Transverse colon (tissue), 4 donors: Measurements from ENCODE around the gene CCDC90B.

ENCODE experiments used
- CTCF ChIP-seq, 5 experiments: fragments of 200-600 bp in 3 of 5; fragments of 450-650 bp in 2 of 5; sonication (generic) in 3 of 5; IDR thresholded peaks; 1 replicate in 2 of 5; 2 replicates in 3 of 5; pipeline ENCODE4 v1.5.1; 2016 to 2017; ENCODE audit warnings: antibody characterized with exemption in 5 of 5, inconsistent platforms in 3 of 5, mild to moderate bottlenecking in 2 of 5, moderate library complexity in 1 of 5
- EP300 ChIP-seq: sonication (generic); formaldehyde crosslinking; IDR thresholded peaks from one replicate; pipeline ENCODE4 v1.6.1; 2017; ENCODE audit warnings: antibody characterized with exemption, low read depth
- POLR2A ChIP-seq: fragments of 450-650 bp; IDR thresholded peaks from one replicate; pipeline ENCODE4 v1.6.1; 2016; ENCODE audit warnings: antibody characterized with exemption, mild to moderate bottlenecking, moderate library complexity
- POLR2AphosphoS5 ChIP-seq, 3 donors: sonication (generic); formaldehyde crosslinking; IDR thresholded peaks; one replicate each; pipeline ENCODE4 v1.6.1; 2016; ENCODE audit warnings: antibody characterized with exemption in 3 of 3

- TF ChIP-seq CTCF (IDR thresholded peaks at IDR 0.05) (no peak), EP300 (no peak), POLR2A (no peak), POLR2AphosphoS5 (IDR thresholded peaks at IDR 0.05) (no peak)
Observed at GRCh38 chr11:83221694-83222093, 64.5 kb downstream of the CCDC90B start.
